ENCODE measurements around the gene PRR16. TPM values are rescaled to one million over a fixed set of nuclear protein-coding genes. Genes with fewer than 3 reads are reported as not detected.

PRR16 gene
- total and polyA plus RNA-seq, 2 experiments from 2014 or later, result 1.0 to 1.7 TPM

DNA sequence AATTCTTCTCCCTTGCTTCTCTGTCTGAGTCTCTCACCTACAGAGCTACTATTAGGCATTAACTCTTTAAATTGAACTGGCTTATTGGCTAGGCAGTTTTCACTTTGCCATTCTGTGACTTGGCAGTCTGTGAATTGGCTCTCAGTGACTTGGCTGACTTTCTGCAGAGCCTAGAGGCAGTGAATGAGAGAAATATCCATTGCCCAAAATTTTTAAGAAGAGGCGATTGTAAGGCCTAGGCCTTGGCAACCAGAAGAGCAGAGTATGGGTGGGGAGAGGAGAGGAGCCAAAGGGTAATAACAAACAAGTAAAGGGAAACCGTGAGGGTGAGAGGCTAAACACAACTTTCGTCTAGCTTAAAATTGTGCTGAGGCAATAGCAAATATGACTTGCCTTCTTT is 176.7 kb downstream of the PRR16 start:
- Histone ChIP-seq H3K9me2 (ENCODE audit: insufficient read depth) (no peaks in the 10 kb centered on the region), H3K4me3 (no peak overlapping the region)

More for the DNA sequence above, 176.7 kb downstream of the PRR16 start:
- no peaks in the 10 kb centered on the region for H3K4me1 ChIP-seq (ENCODE audit: insufficient read depth)
- no peaks in the 10 kb centered on the region for H3K79me2 ChIP-seq (replicated peaks; ENCODE audit: insufficient read depth)
- H3K27ac ChIP-seq (ENCODE audit: low read depth), result no peak overlapping the region
- no peaks in the 10 kb centered on the region for H3K27me3 ChIP-seq (ENCODE audit: insufficient read depth)
- no peak for TF ChIP-seq CREB1 (CRISPR knock-in tag; IDR thresholded peaks at IDR 0.05; ENCODE audit: low read depth)
- TF ChIP-seq, protein P1, sequence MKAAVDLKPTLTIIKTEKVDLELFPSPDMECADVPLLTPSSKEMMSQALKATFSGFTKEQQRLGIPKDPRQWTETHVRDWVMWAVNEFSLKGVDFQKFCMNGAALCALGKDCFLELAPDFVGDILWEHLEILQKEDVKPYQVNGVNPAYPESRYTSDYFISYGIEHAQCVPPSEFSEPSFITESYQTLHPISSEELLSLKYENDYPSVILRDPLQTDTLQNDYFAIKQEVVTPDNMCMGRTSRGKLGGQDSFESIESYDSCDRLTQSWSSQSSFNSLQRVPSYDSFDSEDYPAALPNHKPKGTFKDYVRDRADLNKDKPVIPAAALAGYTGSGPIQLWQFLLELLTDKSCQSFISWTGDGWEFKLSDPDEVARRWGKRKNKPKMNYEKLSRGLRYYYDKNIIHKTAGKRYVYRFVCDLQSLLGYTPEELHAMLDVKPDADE (IDR thresholded peaks at IDR 0.05), result no peak
- TF ChIP-seq ZNF462 (CRISPR knock-in tag; IDR thresholded peaks at IDR 0.05), result no peak
- no peak for TF ChIP-seq ZNF331 (CRISPR knock-in tag; IDR thresholded peaks at IDR 0.05; ENCODE audit: low read depth)
- no peak for TF ChIP-seq POLR2AphosphoS5 (IDR thresholded peaks at IDR 0.05; ENCODE audit: low read depth)
- no peak for TF ChIP-seq CTCF (conservative IDR thresholded peaks at IDR 0.05; ENCODE audit: low read depth in 2 of 2)
- no peak for TF ChIP-seq STAT1 (IDR thresholded peaks at IDR 0.05; ENCODE audit: unreplicated experiment)
- TF ChIP-seq, protein P2, sequence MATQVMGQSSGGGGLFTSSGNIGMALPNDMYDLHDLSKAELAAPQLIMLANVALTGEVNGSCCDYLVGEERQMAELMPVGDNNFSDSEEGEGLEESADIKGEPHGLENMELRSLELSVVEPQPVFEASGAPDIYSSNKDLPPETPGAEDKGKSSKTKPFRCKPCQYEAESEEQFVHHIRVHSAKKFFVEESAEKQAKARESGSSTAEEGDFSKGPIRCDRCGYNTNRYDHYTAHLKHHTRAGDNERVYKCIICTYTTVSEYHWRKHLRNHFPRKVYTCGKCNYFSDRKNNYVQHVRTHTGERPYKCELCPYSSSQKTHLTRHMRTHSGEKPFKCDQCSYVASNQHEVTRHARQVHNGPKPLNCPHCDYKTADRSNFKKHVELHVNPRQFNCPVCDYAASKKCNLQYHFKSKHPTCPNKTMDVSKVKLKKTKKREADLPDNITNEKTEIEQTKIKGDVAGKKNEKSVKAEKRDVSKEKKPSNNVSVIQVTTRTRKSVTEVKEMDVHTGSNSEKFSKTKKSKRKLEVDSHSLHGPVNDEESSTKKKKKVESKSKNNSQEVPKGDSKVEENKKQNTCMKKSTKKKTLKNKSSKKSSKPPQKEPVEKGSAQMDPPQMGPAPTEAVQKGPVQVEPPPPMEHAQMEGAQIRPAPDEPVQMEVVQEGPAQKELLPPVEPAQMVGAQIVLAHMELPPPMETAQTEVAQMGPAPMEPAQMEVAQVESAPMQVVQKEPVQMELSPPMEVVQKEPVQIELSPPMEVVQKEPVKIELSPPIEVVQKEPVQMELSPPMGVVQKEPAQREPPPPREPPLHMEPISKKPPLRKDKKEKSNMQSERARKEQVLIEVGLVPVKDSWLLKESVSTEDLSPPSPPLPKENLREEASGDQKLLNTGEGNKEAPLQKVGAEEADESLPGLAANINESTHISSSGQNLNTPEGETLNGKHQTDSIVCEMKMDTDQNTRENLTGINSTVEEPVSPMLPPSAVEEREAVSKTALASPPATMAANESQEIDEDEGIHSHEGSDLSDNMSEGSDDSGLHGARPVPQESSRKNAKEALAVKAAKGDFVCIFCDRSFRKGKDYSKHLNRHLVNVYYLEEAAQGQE (IDR thresholded peaks at IDR 0.05; ENCODE audit: unreplicated experiment), result no peak
- TF ChIP-seq EZH2 (IDR thresholded peaks at IDR 0.05; ENCODE audit: low read depth, unreplicated experiment), result no peak
- TF ChIP-seq JUNB (IDR thresholded peaks at IDR 0.05; ENCODE audit: unreplicated experiment), result no peak
- TF ChIP-seq ZNF114 (CRISPR knock-in tag; IDR thresholded peaks at IDR 0.05), result no peak
- no peak for TF ChIP-seq NANOG (IDR thresholded peaks at IDR 0.05; ENCODE audit: borderline replicate concordance)
- TF ChIP-seq EZH2phosphoT487 (IDR thresholded peaks at IDR 0.05; ENCODE audit: unreplicated experiment), result no peak
- H3K4me1 Mint-ChIP-seq, result peaks cover 4% of the 10 kb centered on the region; the same call in 2 of the 3 replicates
- H3K36me3 Mint-ChIP-seq (ENCODE audit: low read depth), result no peaks in the 10 kb centered on the region
- ATAC-seq (no peak), DNase-seq (ENCODE audit: low spot score) (no peak)
- H3K27me3 Mint-ChIP-seq (ENCODE audit: insufficient read depth, low read depth, poor library complexity), result no peaks in the 10 kb centered on the region
- H3K4me2 ChIP-seq, result no peak overlapping the region
- no peaks in the 10 kb centered on the region for H4K20me1 ChIP-seq (replicated peaks; ENCODE audit: insufficient read depth)
- H3F3A ChIP-seq (replicated peaks; ENCODE audit: low read depth), result no peaks in the 10 kb centered on the region
- H3K9me3 Mint-ChIP-seq, result no peaks in the 10 kb centered on the region
- no peak overlapping the region for H2AFZ ChIP-seq
- no peak overlapping the region for H3K27ac Mint-ChIP-seq
- no peak overlapping the region for H3K4me3 Mint-ChIP-seq
- no peaks in the 10 kb centered on the region for H3K36me3 ChIP-seq (ENCODE audit: insufficient read depth)

Data from GM23338 (cell line).